HepG2 (cell line): ENCODE measurements around the gene LCN12. TPM values are rescaled to one million over a fixed set of nuclear protein-coding genes. Genes with fewer than 3 reads are reported as not detected.

ENCODE experiments used
- CSRNP2 ChIP-seq: sonication (generic); formaldehyde crosslinking; conservative IDR thresholded peaks from 2 replicates; pipeline ENCODE4 v1.8.0; 2022; ENCODE audit warnings: low read depth, missing genetic modification reagents
- FLYWCH1 ChIP-seq: sonication (generic); formaldehyde crosslinking; IDR thresholded peaks from 2 replicates; pipeline ENCODE4 v1.8.1; 2023; ENCODE audit warnings: mild to moderate bottlenecking, missing genetic modification reagents
- GPN1 ChIP-seq: sonication (generic); formaldehyde crosslinking; IDR thresholded peaks from 2 replicates; pipeline ENCODE4 v1.5.1; 2020; ENCODE audit warnings: missing genetic modification reagents, borderline replicate concordance
- GRHL1 ChIP-seq: sonication (generic); formaldehyde crosslinking; conservative IDR thresholded peaks from 2 replicates; pipeline ENCODE4 v1.8.0; 2022; ENCODE audit warnings: missing genetic modification reagents
- HDAC1 ChIP-seq: sonication (generic); formaldehyde crosslinking; IDR thresholded peaks from 2 replicates; pipeline ENCODE4 v1.5.1; 2020; ENCODE audit warnings: mild to moderate bottlenecking, missing genetic modification reagents
- HNRNPK ChIP-seq: fragments of 200-400 bp; formaldehyde crosslinking; IDR thresholded peaks from 2 replicates; pipeline ENCODE4 v1.6.1; 2018; ENCODE audit warnings: low read length, low read depth, moderate library complexity, mild to moderate bottlenecking; ENCODE audit not compliant: poor library complexity, severe bottlenecking
- HNRNPLL ChIP-seq: fragments of 200-400 bp; formaldehyde crosslinking; IDR thresholded peaks from 2 replicates; pipeline ENCODE4 v1.6.1; 2017; ENCODE audit warnings: mild to moderate bottlenecking, low read depth, low read length; ENCODE audit not compliant: poor library complexity, severe bottlenecking
- MEF2D ChIP-seq: sonication (generic); formaldehyde crosslinking; IDR thresholded peaks from 2 replicates; pipeline ENCODE4 v1.5.1; 2020; ENCODE audit warnings: mild to moderate bottlenecking, missing genetic modification reagents
- MEIS1 ChIP-seq: sonication (generic); formaldehyde crosslinking; IDR thresholded peaks from 2 replicates; pipeline ENCODE4 v1.9.0; 2021; ENCODE audit warnings: mild to moderate bottlenecking, missing genetic modification reagents, moderate library complexity, borderline replicate concordance
- MTF1 ChIP-seq: sonication (generic); formaldehyde crosslinking; IDR thresholded peaks from 2 replicates; pipeline ENCODE4 v1.5.0; 2020; ENCODE audit warnings: missing genetic modification reagents
- PHF21A ChIP-seq: sonication (generic); formaldehyde crosslinking; IDR thresholded peaks from 2 replicates; pipeline ENCODE4 v1.5.0; 2020; ENCODE audit warnings: mild to moderate bottlenecking, missing genetic modification reagents
- PRPF4 ChIP-seq: fragments of 200-400 bp; formaldehyde crosslinking; IDR thresholded peaks from 2 replicates; pipeline ENCODE4 v1.6.1; 2016; ENCODE audit warnings: low read length, low read depth; ENCODE audit not compliant: poor library complexity, severe bottlenecking
- SRSF4 ChIP-seq: fragments of 200-400 bp; formaldehyde crosslinking; IDR thresholded peaks from one replicate; pipeline ENCODE4 v1.6.1; 2018; ENCODE audit warnings: mild to moderate bottlenecking, low read depth, low read length, moderate library complexity; ENCODE audit not compliant: poor library complexity, severe bottlenecking
- ZBTB42 ChIP-seq: sonication (generic); formaldehyde crosslinking; IDR thresholded peaks from 2 replicates; pipeline ENCODE4 v1.5.0; 2020; ENCODE audit warnings: mild to moderate bottlenecking, missing genetic modification reagents
- ZFP62 ChIP-seq: sonication (generic); formaldehyde crosslinking; IDR thresholded peaks from 2 replicates; pipeline ENCODE4 v1.4.0; 2020; ENCODE audit warnings: missing genetic modification reagents
- ZMYM3 ChIP-seq: sonication (generic); formaldehyde crosslinking; IDR thresholded peaks from 2 replicates; pipeline ENCODE4 v1.5.1; 2020; ENCODE audit warnings: mild to moderate bottlenecking, missing genetic modification reagents
- ZNF10 ChIP-seq: sonication (generic); formaldehyde crosslinking; IDR thresholded peaks from 2 replicates; pipeline ENCODE4 v1.4.0; 2020; ENCODE audit warnings: mild to moderate bottlenecking, low read depth, missing genetic modification reagents, borderline replicate concordance
- ZNF138 ChIP-seq: sonication (generic); formaldehyde crosslinking; IDR thresholded peaks from 2 replicates; pipeline ENCODE4 v1.5.0; 2020; ENCODE audit warnings: mild to moderate bottlenecking, low read depth, missing genetic modification reagents
- ZNF224 ChIP-seq: sonication (generic); formaldehyde crosslinking; IDR thresholded peaks from 2 replicates; pipeline ENCODE4 v1.5.0; 2020; ENCODE audit warnings: mild to moderate bottlenecking, missing genetic modification reagents
- ZNF343 ChIP-seq: sonication (generic); formaldehyde crosslinking; IDR thresholded peaks from 2 replicates; pipeline ENCODE4 v1.4.0; 2020; ENCODE audit warnings: mild to moderate bottlenecking, missing genetic modification reagents
- ZNF350 ChIP-seq: sonication (generic); formaldehyde crosslinking; IDR thresholded peaks from 2 replicates; pipeline ENCODE4 v1.4.0; 2020; ENCODE audit warnings: mild to moderate bottlenecking, low read depth, missing genetic modification reagents, borderline replicate concordance
- ZNF546 ChIP-seq: sonication (generic); formaldehyde crosslinking; conservative IDR thresholded peaks from 2 replicates; pipeline ENCODE4 v1.8.1; 2023; ENCODE audit warnings: mild to moderate bottlenecking, missing genetic modification reagents
- ZNF550 ChIP-seq: sonication (generic); formaldehyde crosslinking; IDR thresholded peaks from 2 replicates; pipeline ENCODE4 v1.4.0; 2020; ENCODE audit warnings: mild to moderate bottlenecking, missing genetic modification reagents, borderline replicate concordance
- ZNF598 ChIP-seq: sonication (generic); formaldehyde crosslinking; IDR thresholded peaks from 2 replicates; pipeline ENCODE4 v1.5.1; 2020; ENCODE audit warnings: mild to moderate bottlenecking, missing genetic modification reagents, borderline replicate concordance
- ZNF644 ChIP-seq: IDR thresholded peaks from 2 replicates; pipeline ENCODE4 v1.6.1; 2016; ENCODE audit warnings: low read depth
- ZNF678 ChIP-seq: sonication (generic); formaldehyde crosslinking; IDR thresholded peaks from 2 replicates; pipeline ENCODE4 v1.4.0; 2020; ENCODE audit warnings: mild to moderate bottlenecking, missing genetic modification reagents
- ZNF776 ChIP-seq: sonication (generic); formaldehyde crosslinking; IDR thresholded peaks from 2 replicates; pipeline ENCODE4 v1.4.0; 2020; ENCODE audit warnings: mild to moderate bottlenecking, missing genetic modification reagents
- polyA plus RNA-seq, 8 experiments: library from polyadenylated mRNA; depleted of rRNA in 3 of 8; stranded (reverse) in 7 of 8; unstranded in 1 of 8; fragments of >200 nt; fragmentation: Illumina TruSeq in 4 of 8; extraction: Trizol in 4 of 8; gene quantifications; 2 replicates each; pipeline versions ENCODE4 v1.2.1 to v1.2.3, GENCODE V29; 2011 to 2016; ENCODE audit warnings: low read depth in 4 of 8, missing spikeins in 1 of 8, mixed read lengths in 1 of 8; ENCODE audit not compliant: insufficient read depth in 1 of 8
- total RNA-seq, 5 experiments: library from RNA; depleted of rRNA; stranded (reverse); fragments of >200 nt; fragmentation: Illumina TruSeq; extraction: Trizol; gene quantifications; 2 replicates each; pipeline ENCODE4 v1.2.3, GENCODE V29; 2016; ENCODE audit warnings: low read depth in 1 of 5

The LCN12 gene
- total and polyA plus RNA-seq, 2 of the 13 experiments (the other 11 are each of a cell fraction or from before 2014, with no cell fraction given) = 3.4 to 6.9 TPM

GRCh38 chr9:136944519-136945332 lies 7.3 kb upstream of the LCN12 start, which contains the start of the genes C8G and FBXW5 (continued):
- TF ChIP-seq HNRNPLL (peak; percentile 60), FLYWCH1 (CRISPR knock-in tag) (no peak), GPN1 (no peak), SRSF4 (no peak), ZNF138 (CRISPR knock-in tag) (no peak), ZNF350 (CRISPR knock-in tag) (peak; percentile 25), ZMYM3 (peak; percentile 43; the same call in 1 of the 2 replicates), ZNF598 (CRISPR knock-in tag) (peak; percentile 90; the same call in 1 of the 2 replicates), ZNF224 (CRISPR knock-in tag) (0 out of 2 replicates have a peak, but pooled peaks have one; percentile 48), MEIS1 (CRISPR knock-in tag) (no peak), MEF2D (CRISPR knock-in tag) (no peak; the same call in 1 of the 2 replicates), ZNF546 (CRISPR knock-in tag) (no peak), PHF21A (CRISPR knock-in tag) (peak; percentile 64), ZNF343 (CRISPR knock-in tag) (peak; percentile 42; the same call in 1 of the 2 replicates), ZNF776 (CRISPR knock-in tag) (no peak; the same call in 1 of the 2 replicates), ZFP62 (CRISPR knock-in tag) (no peak), ZNF678 (no peak), HDAC1 (peak; percentile 83), ZNF550 (no peak), CSRNP2 (CRISPR knock-in tag) (no peak), GRHL1 (CRISPR knock-in tag) (no peak), ZNF644 (CRISPR knock-in tag) (no peak), ZBTB42 (CRISPR knock-in tag) (no peak), PRPF4 (no peak), MTF1 (CRISPR knock-in tag) (no peak), ZNF10 (CRISPR knock-in tag) (no peak), HNRNPK (no peak)
